ENCODE measurements around the gene CHRNA5. TPM values are rescaled to one million over a fixed set of nuclear protein-coding genes. Genes with fewer than 3 reads are reported as not detected.

CHRNA5 gene
- total and polyA plus RNA-seq, 10 donors, result 0.11 to 2.2 (median 0.55) TPM

DNA sequence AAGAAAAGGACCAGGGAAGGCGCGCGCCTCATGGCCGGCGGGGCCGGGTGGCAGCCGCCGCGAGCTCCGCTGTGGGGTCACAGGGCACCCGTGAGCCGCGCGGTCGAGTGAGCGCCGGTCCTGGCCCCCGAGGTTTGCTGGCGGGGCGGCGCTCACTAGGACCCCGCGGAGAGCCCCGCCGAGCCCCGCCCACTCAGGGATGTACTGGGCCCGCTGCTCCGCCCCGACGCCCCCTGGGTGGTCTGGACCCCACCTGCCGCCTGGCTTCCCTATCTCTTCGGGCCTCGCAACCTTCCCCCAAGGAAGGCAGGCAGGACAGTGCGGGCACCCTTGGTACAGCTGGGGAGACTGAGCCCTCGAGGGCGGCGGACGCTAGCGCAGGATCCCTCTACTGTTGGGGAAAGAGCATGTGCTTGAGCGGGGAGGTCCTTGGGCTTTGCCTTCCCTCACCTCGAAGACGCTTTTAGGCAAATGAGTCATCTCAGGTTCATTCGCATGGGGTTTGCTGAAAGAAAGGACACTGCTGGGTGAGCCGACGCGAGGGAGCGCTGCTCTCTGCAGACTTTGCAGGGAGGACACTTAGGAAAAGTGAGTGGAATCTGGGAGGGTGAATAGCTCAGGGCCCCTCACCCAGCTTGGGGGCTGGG, 75.9 kb downstream of the CHRNA5 start, which contains the start of gene CHRNB4:
CHRNB4 (minus strand) TSS at position 109 of the 647 bp plus-strand sequence; CDS start at position 32, 77 bp downstream.
- Histone ChIP-seq H3K36me3 (no peaks in the 10 kb centered on the region), H3K27ac (no peak within 1 kb of the TSS), H3K9me3 (no peaks in the 10 kb centered on the region), H3K4me3 (peak within 1 kb of the TSS; percentile 22 to 68 (median 29)), H3K27me3 (replicated peaks in 1 of 7) (peaks cover 0 to 24% (median 10%) of the 10 kb centered on the region in 7 donors), H3K4me1 (peaks cover 0 to 19% (median 14%) of the 10 kb centered on the region in 6 donors)
- intact Hi-C loops (cut with DNase I; ENCODE audit: low total_unique reads), result no loop called here
- no peak for DNase-seq
- TF ChIP-seq POLR2AphosphoS5 (IDR thresholded peaks at IDR 0.05) (no peak), POLR2A (IDR thresholded peaks at IDR 0.05) (no peak)
- TF ChIP-seq, protein P1, sequence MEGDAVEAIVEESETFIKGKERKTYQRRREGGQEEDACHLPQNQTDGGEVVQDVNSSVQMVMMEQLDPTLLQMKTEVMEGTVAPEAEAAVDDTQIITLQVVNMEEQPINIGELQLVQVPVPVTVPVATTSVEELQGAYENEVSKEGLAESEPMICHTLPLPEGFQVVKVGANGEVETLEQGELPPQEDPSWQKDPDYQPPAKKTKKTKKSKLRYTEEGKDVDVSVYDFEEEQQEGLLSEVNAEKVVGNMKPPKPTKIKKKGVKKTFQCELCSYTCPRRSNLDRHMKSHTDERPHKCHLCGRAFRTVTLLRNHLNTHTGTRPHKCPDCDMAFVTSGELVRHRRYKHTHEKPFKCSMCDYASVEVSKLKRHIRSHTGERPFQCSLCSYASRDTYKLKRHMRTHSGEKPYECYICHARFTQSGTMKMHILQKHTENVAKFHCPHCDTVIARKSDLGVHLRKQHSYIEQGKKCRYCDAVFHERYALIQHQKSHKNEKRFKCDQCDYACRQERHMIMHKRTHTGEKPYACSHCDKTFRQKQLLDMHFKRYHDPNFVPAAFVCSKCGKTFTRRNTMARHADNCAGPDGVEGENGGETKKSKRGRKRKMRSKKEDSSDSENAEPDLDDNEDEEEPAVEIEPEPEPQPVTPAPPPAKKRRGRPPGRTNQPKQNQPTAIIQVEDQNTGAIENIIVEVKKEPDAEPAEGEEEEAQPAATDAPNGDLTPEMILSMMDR (IDR thresholded peaks at IDR 0.05 in 8 of 11, conservative IDR thresholded peaks at IDR 0.05 in 3 of 11), result no peak
- 16 to 44% (median 18%) methylated on average over 20 to 47 of the region's 47 CpGs for WGBS, 5 donors

DNA sequence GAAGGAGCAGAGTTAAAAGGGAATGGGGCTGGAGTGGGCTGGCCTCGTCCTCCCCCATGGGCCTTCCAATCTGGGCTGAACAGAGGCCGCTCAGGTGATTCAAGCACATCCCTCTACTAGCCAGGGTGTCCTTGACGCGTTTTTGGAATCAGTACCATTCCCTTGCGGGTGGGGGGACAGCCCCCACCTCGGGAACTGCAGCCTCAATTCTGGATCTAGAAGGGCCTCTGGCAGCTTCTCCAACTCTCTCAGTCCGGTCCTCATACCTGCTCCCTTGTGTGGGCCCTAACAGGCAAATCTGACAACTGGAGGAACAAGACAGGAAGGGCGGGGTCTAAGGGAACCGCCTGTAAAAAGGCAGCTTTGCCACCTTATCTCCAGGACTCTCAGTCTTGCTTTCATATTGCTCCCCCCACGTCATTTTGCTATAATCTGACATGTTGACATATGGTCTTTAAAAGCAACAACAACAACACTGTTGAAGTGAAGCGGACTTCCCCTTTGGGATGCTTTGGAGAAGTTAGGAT, 76.5 kb downstream of the CHRNA5 start:
- Histone ChIP-seq H3K4me3 (peak overlapping the region in 2 of 8 donors; percentile 29 to 68), H3K9me3 (no peaks in the 10 kb centered on the region), H3K36me3 (no peaks in the 10 kb centered on the region), H3K4me1 (peaks cover 0 to 19% (median 14%) of the 10 kb centered on the region in 6 donors), H3K27ac (no peak overlapping the region), H3K27me3 (replicated peaks in 1 of 7) (peaks cover 0 to 24% (median 10%) of the 10 kb centered on the region in 7 donors)
- no peak for DNase-seq
- intact Hi-C loops (cut with DNase I; ENCODE audit: low total_unique reads), result no loop called here
- 74 to 81% (median 77%) methylated on average over 11 of the region's 11 CpGs for WGBS, 5 donors
- TF ChIP-seq POLR2A (IDR thresholded peaks at IDR 0.05), result no peak
- no peak for TF ChIP-seq POLR2AphosphoS5 (IDR thresholded peaks at IDR 0.05)
- TF ChIP-seq, protein P1 (IDR thresholded peaks at IDR 0.05 in 8 of 11, conservative IDR thresholded peaks at IDR 0.05 in 3 of 11), result no peak

DNA sequence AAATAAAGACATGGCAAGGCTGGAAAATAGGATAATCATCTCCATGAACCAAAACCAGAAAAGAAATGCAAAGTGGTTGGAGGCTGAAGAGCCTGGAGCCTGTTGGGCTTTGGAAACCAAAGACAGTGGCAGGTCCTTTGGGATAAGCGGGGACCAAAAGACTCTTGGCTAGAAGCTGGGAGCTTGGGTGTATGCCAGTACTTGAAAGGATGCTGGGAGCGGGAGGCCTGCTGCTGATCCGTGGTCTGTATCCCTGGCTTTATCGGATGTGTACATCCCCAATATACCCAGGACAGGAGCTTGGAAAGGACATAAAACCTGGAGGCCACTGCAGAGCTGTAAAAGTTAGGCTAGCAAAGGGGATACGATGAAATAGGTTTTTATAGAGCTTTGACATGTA, 77.0 kb downstream of the CHRNA5 start:
- Histone ChIP-seq H3K9me3 (no peaks in the 10 kb centered on the region), H3K4me1 (peaks cover 0 to 19% (median 14%) of the 10 kb centered on the region in 6 donors), H3K4me3 (no peak overlapping the region), H3K27me3 (replicated peaks in 1 of 7) (peaks cover 0 to 24% (median 10%) of the 10 kb centered on the region in 7 donors), H3K27ac (no peak overlapping the region), H3K36me3 (no peaks in the 10 kb centered on the region)
- intact Hi-C loops (cut with DNase I; ENCODE audit: low total_unique reads), result no loop called here
- WGBS, 5 donors, result 81 to 91% (median 87%) methylated on average over 5 of the region's 5 CpGs
- DNase-seq, result no peak
- TF ChIP-seq POLR2AphosphoS5 (IDR thresholded peaks at IDR 0.05) (no peak), POLR2A (IDR thresholded peaks at IDR 0.05) (no peak)
- TF ChIP-seq, protein P1 (IDR thresholded peaks at IDR 0.05 in 8 of 11, conservative IDR thresholded peaks at IDR 0.05 in 3 of 11), result no peak

Small RNA genes lying within 50 kb of the gene (small RNA-seq; reads per million reads assigned to genes)
- 0 reads per million in 4 donors for gene AC067863.2

Other genes starting within 250 kb of the CHRNA5 start
- gene CRABP1, start 225.2 kb upstream of the CHRNA5 start, total RNA-seq, result 100 to 1,000 TPM in 1 of 7 donors, 10 to 100 TPM in 6; 18.7 to 159 (median 30.8) TPM
- 10 to 100 TPM in 1 of 3 donors, 1 to 10 TPM in 2; 3.5 to 29.1 (median 6.3) TPM for gene CRABP1, start 225.2 kb upstream of the CHRNA5 start, polyA plus RNA-seq
- 10 to 100 TPM; 49.9 to 92.6 (median 71.9) TPM for gene IREB2, start 127.3 kb upstream of the CHRNA5 start, total RNA-seq
- 10 to 100 TPM in 1 of 3 donors, 1 to 10 TPM in 2; 8.6 to 15.0 (median 9.6) TPM for gene IREB2, start 127.3 kb upstream of the CHRNA5 start, polyA plus RNA-seq
- 1 to 10 TPM; 1.5 to 4.7 (median 2.5) TPM for gene HYKK, start 57.9 kb upstream of the CHRNA5 start, total RNA-seq
- gene HYKK, start 57.9 kb upstream of the CHRNA5 start, polyA plus RNA-seq, result 1 to 10 TPM; 1.1 to 1.5 (median 1.2) TPM
- 100 to 1,000 TPM in 6 of 7 donors, 10 to 100 TPM in 1; 99.0 to 128 (median 110) TPM for gene PSMA4, start 25.1 kb upstream of the CHRNA5 start, total RNA-seq
- 100 to 1,000 TPM; 176 to 243 (median 207) TPM for gene PSMA4, start 25.1 kb upstream of the CHRNA5 start, polyA plus RNA-seq
- under 1 TPM in 5 of 7 donors, not detected in 2; 0.23 to 0.66 (median 0.46) TPM for gene CHRNA3, start 55.5 kb downstream of the CHRNA5 start, total RNA-seq
- 1 to 10 TPM in 1 of 3 donors, under 1 TPM in 2; 0.48 to 1.6 (median 0.74) TPM for gene CHRNA3, start 55.5 kb downstream of the CHRNA5 start, polyA plus RNA-seq
- gene CHRNB4, start 75.7 kb downstream of the CHRNA5 start, total RNA-seq, result 1 to 10 TPM in 1 of 7 donors, under 1 TPM in 6; 0.17 to 1.1 (median 0.28) TPM
- gene CHRNB4, start 75.7 kb downstream of the CHRNA5 start, polyA plus RNA-seq, result under 1 TPM; 0.07 to 0.22 (median 0.12) TPM
- 10 to 100 TPM in 1 of 7 donors, 1 to 10 TPM in 6; 3.4 to 15.0 (median 8.3) TPM for gene ADAMTS7, start 245.9 kb downstream of the CHRNA5 start, total RNA-seq
- gene ADAMTS7, start 245.9 kb downstream of the CHRNA5 start, polyA plus RNA-seq, result 1 to 10 TPM in 2 of 3 donors, under 1 TPM in 1; 0.47 to 8.4 (median 2.2) TPM

Data from spleen (tissue), 11 donors.